NCI-H524 treated with DMSO at 0.1 percent for 48 hours (cell line): Measurements from ENCODE around the gene WNK2.
"Not testable (repeated sequence)": the region's sequence is repeated elsewhere in the genome, so short reads cannot be mapped to it uniquely, and the experiment has no call there.

Experiments used
- DNase-seq: peaks from one replicate; lab custom pipeline; 2025; lab: John Stamatoyannopoulos, UW

Gene WNK2

GRCh38 chr9:93307468-93308157, 123.7 kb downstream of the WNK2 start:
- DNase-seq, result no peak

- no peak for DNase-seq
Observed at GRCh38 chr9:93308158-93308602, 124.2 kb downstream of the WNK2 start.

- DNase-seq, result no peak
Observed at GRCh38 chr9:93308676-93309075, 124.7 kb downstream of the WNK2 start.

GRCh38 chr9:93309889-93310425, 126.0 kb downstream of the WNK2 start:
- DNase-seq, result no peak

GRCh38 chr9:93315118-93315517, 131.2 kb downstream of the WNK2 start:
- no peak for DNase-seq

- no peak for DNase-seq
Observed at GRCh38 chr9:93315960-93316359, 132.0 kb downstream of the WNK2 start.

- DNase-seq, result no peak
Observed at GRCh38 chr9:93316726-93317494, 133.0 kb downstream of the WNK2 start.

GRCh38 chr9:93317495-93318094, 133.7 kb downstream of the WNK2 start:
- DNase-seq, result no peak

- no peak for DNase-seq
Observed at GRCh38 chr9:93318480-93318879, 134.5 kb downstream of the WNK2 start.

- DNase-seq, result no peak
Observed at GRCh38 chr9:93319301-93319991, 135.5 kb downstream of the WNK2 start.

- DNase-seq, result no peak
Observed at GRCh38 chr9:93319992-93320500, 136.1 kb downstream of the WNK2 start.

- DNase-seq, result no peak
Observed at GRCh38 chr9:93320591-93321219, 136.8 kb downstream of the WNK2 start.

GRCh38 chr9:93321220-93321610, 137.3 kb downstream of the WNK2 start:
- no peak for DNase-seq

GRCh38 chr9:93323446-93323954, 139.6 kb downstream of the WNK2 start:
- DNase-seq, result not testable (repeated sequence)

GRCh38 chr9:93324191-93324834, 140.4 kb downstream of the WNK2 start:
- DNase-seq, result no peak

- no peak for DNase-seq
Observed at GRCh38 chr9:93325307-93326035, 141.5 kb downstream of the WNK2 start.

- DNase-seq, result no peak
Observed at GRCh38 chr9:93326056-93326455, 142.1 kb downstream of the WNK2 start.

GRCh38 chr9:93326654-93327053, 142.7 kb downstream of the WNK2 start:
- no peak for DNase-seq

- no peak for DNase-seq
Observed at GRCh38 chr9:93329629-93330280, 145.8 kb downstream of the WNK2 start.

- DNase-seq, result no peak
Observed at GRCh38 chr9:93332317-93332716, 148.4 kb downstream of the WNK2 start.
